Endothelial cell of umbilical vein (primary cell): Measurements from ENCODE around the gene GSC2. TPM values are rescaled to one million over a fixed set of nuclear protein-coding genes. Genes with fewer than 3 reads are reported as not detected.

Source experiments
- BruUV-seq: library from RNA; stranded (reverse); fragments of 400-500 nt; replicated peaks from 2 replicates; lab custom pipeline; 2021; lab: Mats Ljungman, UMichigan
- CTCF ChIA-PET: fragments of 300-600, 350-600 bp; sonication (Branson Sonifier 250); formaldehyde crosslinking; loops from one replicate; lab custom pipeline; 2021; ENCODE audit warnings: antibody characterized with exemption, inconsistent platforms; lab: Charles Lee
- POLR2A ChIA-PET: fragments of 300-600, 350-600 bp; sonication (Branson Sonifier 250); formaldehyde crosslinking; loops from one replicate; lab custom pipeline; 2021; ENCODE audit warnings: antibody characterized with exemption, inconsistent platforms; lab: Charles Lee
- DNase-seq: peaks from one replicate; pipeline ENCODE4 v3.0.0-alpha.2; 2011; ENCODE audit warnings: low read depth, low spot score
- FAIRE-seq: peaks from 2 replicates; lab custom pipeline; 2011; peaks lifted over from hg19 to GRCh38; lab: Jason Lieb, UNC
- H2AFZ ChIP-seq: 2 replicates; pipeline ENCODE4 v1.6.0; 2012; ENCODE audit warnings: low read depth, low read length, control low read depth, inconsistent platforms
- H3K27ac ChIP-seq: 2 replicates; pipeline ENCODE4 v1.5.1; 2011; ENCODE audit warnings: low read depth, mild to moderate bottlenecking, control low read depth, low read length, moderate library complexity; ENCODE audit not compliant: insufficient read depth
- H3K27me3 ChIP-seq, 2 experiments: 2 replicates each; pipeline versions ENCODE4 v1.6.0 to v1.6.1; 2011; ENCODE audit warnings: low read length in 2 of 2, mixed read lengths in 1 of 2; ENCODE audit not compliant: control insufficient read depth in 2 of 2, insufficient read depth in 2 of 2
- H3K36me3 ChIP-seq, 2 experiments: 2 replicates in 1 of 2; 3 replicates in 1 of 2; pipeline ENCODE4 v1.5.1; 2011; ENCODE audit warnings: low read length in 2 of 2, mild to moderate bottlenecking in 1 of 2, moderate library complexity in 1 of 2; ENCODE audit not compliant: control insufficient read depth in 2 of 2, insufficient read depth in 2 of 2; ENCODE audit errors: extremely low read depth in 1 of 2
- H3K4me1 ChIP-seq: 3 replicates; pipeline ENCODE4 v1.5.1; 2011; ENCODE audit warnings: mild to moderate bottlenecking, low read length; ENCODE audit not compliant: control insufficient read depth, insufficient read depth; ENCODE audit errors: extremely low read depth
- H3K4me2 ChIP-seq: 2 replicates; pipeline ENCODE4 v1.6.1; 2011; ENCODE audit warnings: low read length, control low read depth, mixed read lengths; ENCODE audit not compliant: insufficient read depth
- H3K4me3 ChIP-seq, 3 experiments: fragments of 200-600 bp in 1 of 3; sonication (generic), shearing (Covaris generic) in 1 of 3; replicated peaks in 1 of 3; 2 replicates each; pipeline ENCODE4 v1.5.1; 2011 to 2016; ENCODE audit warnings: control low read depth in 3 of 3, low read length in 3 of 3, mild to moderate bottlenecking in 2 of 3, inconsistent platforms in 1 of 3, low read depth in 1 of 3, moderate library complexity in 1 of 3; ENCODE audit not compliant: insufficient read depth in 1 of 3
- H3K79me2 ChIP-seq: 2 replicates; pipeline ENCODE4 v1.6.0; 2012; ENCODE audit warnings: low read length, inconsistent platforms; ENCODE audit not compliant: control insufficient read depth, insufficient read depth
- H3K9ac ChIP-seq: replicated peaks from 2 replicates; pipeline ENCODE3; 2011; ENCODE audit warnings: low read length, control low read depth; ENCODE audit not compliant: insufficient read depth; ENCODE audit errors: extremely low read depth
- H3K9me1 ChIP-seq: replicated peaks from 3 replicates; pipeline ENCODE4 v1.6.0; 2011; ENCODE audit warnings: mild to moderate bottlenecking, low read length; ENCODE audit not compliant: control insufficient read depth, insufficient read depth; ENCODE audit errors: extremely low read depth
- H3K9me3 ChIP-seq: replicated peaks from 2 replicates; pipeline ENCODE4 v1.5.1; 2012; ENCODE audit warnings: low read length, inconsistent platforms; ENCODE audit not compliant: control insufficient read depth, insufficient read depth
- H4K20me1 ChIP-seq: replicated peaks from 2 replicates; pipeline ENCODE3; 2011; ENCODE audit warnings: mild to moderate bottlenecking, low read length; ENCODE audit not compliant: control insufficient read depth, insufficient read depth; ENCODE audit errors: extremely low read depth
- EZH2 ChIP-seq: IDR thresholded peaks from 2 replicates; pipeline ENCODE4 v1.6.1; 2012; ENCODE audit warnings: borderline replicate concordance, low read depth, mild to moderate bottlenecking, moderate library complexity, low read length, inconsistent platforms; ENCODE audit not compliant: severe bottlenecking
- FOS ChIP-seq: IDR thresholded peaks from 2 replicates; pipeline ENCODE4 v1.6.1; 2011; ENCODE audit warnings: mild to moderate bottlenecking, low read length, moderate library complexity, borderline replicate concordance; ENCODE audit not compliant: insufficient read depth
- GATA2 ChIP-seq: IDR thresholded peaks from 2 replicates; pipeline ENCODE4 v1.7.0; 2011; ENCODE audit warnings: low read depth, mild to moderate bottlenecking, moderate library complexity, mixed read lengths, low read length; ENCODE audit not compliant: insufficient read length, insufficient read depth
- JUN ChIP-seq: IDR thresholded peaks from 2 replicates; pipeline ENCODE4 v1.6.1; 2011; ENCODE audit warnings: borderline replicate concordance, low read depth; ENCODE audit not compliant: insufficient read length, insufficient read depth
- MAX ChIP-seq: IDR thresholded peaks from 2 replicates; pipeline ENCODE4 v1.6.1; 2011; ENCODE audit not compliant: insufficient read depth, insufficient read length
- MYC ChIP-seq: IDR thresholded peaks from one replicate; pipeline ENCODE4 v1.6.1; 2011; ENCODE audit warnings: mild to moderate bottlenecking, low read depth, low read length
- POLR2A ChIP-seq: IDR thresholded peaks from 2 replicates; pipeline ENCODE4 v1.6.1; 2012; ENCODE audit warnings: low read depth, mild to moderate bottlenecking, control low read depth, low read length
- POLR2AphosphoS5 ChIP-seq: IDR thresholded peaks from 2 replicates; pipeline ENCODE4 v1.6.1; 2012; ENCODE audit warnings: low read depth, mild to moderate bottlenecking, control low read depth, low read length, moderate library complexity; ENCODE audit not compliant: insufficient read depth
- dilution Hi-C: fragments of 300-500 bp; cut with MboI; formaldehyde crosslinking; loops from one replicate; pipeline ENCODE4 v1.15.0; 2019; ENCODE audit warnings: low sequenced_read_pairs; ENCODE audit not compliant: extremely low pct_ligation_motif_present
- intact Hi-C: fragments of 100-400 bp; cut with micrococcal nuclease; formaldehyde crosslinking; loops from one replicate; pipeline ENCODE4 v1.10.0; 2022
- polyA plus RNA-seq, 4 experiments: library from polyadenylated mRNA; depleted of rRNA in 3 of 4; stranded (reverse) in 3 of 4; unstranded in 1 of 4; fragments of >200 nt; gene quantifications; 2 replicates each; pipeline versions ENCODE4 v1.2.1 to v1.2.3, GENCODE V29; 2011 to 2012; ENCODE audit warnings: missing spikeins in 1 of 4
- total RNA-seq: library from RNA; stranded (reverse); gene quantifications from 2 replicates; pipeline ENCODE4 v1.2.3, GENCODE V29; 2021
- TF ChIP-seq, protein P1 (sequence below), 2 donors: IDR thresholded peaks; 1 replicate in 1 of 2; 2 replicates in 1 of 2; pipeline ENCODE4 v1.5.1; 2011; ENCODE audit warnings: low read length in 2 of 2, mild to moderate bottlenecking in 2 of 2, moderate library complexity in 2 of 2, control low read depth in 1 of 2, inconsistent platforms in 1 of 2, low read depth in 1 of 2; ENCODE audit not compliant: insufficient read depth in 1 of 2; ENCODE audit errors: extremely low read depth in 1 of 2

Gene GSC2
- total and polyA plus RNA-seq, 2 donors (not counting 3 experiments of a cell fraction or from before 2014, with no cell fraction given): not detected

DNA sequence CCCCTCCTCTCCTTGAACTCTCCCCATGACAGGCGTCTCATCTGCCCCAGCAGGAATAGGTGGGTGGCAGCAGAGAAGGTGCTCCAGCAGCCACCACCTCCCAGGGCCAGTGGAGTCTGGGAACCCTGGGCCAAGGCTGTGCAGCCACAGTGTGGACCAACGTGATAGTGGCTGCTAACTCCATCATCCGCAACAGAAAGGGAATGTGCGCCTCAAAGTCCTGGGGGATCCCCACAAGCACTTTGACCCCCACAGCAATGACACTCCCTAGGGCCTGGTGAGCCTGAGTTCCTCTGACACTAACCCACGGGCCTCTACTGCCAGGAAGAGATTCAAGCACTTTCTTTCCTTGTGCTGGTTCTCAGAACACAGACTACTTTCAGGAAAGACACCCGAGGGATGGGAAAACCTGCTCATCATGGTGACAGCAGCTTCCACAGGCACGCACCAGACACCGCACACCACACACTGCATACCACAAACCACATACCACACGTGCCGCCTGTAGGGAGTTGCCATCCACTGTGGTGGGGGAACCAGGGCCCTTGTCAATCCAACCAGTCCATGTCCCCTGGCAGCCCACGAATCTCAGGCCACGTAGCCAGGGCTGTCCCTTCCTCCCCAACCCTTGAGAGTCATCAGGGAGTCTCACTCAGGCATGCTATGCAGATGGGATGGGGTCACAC is 31.8 kb upstream of the GSC2 start:
- H3K27me3 ChIP-seq: no peaks in the 10 kb centered on the region
- H3K9ac ChIP-seq: no peak overlapping the region
- intact Hi-C loops (no loop called here), dilution Hi-C loops (no loop called here)
- CTCF ChIA-PET: interaction anchor here (3.5 kb wide), 1 partner anchor 448 kb away, joined by 25 read pairs; no protein-coding TSS in a partner anchor
- no peak overlapping the region for H3K27ac ChIP-seq
- POLR2A ChIA-PET: no interaction called here
- H4K20me1 ChIP-seq: no peaks in the 10 kb centered on the region
- no peaks in the 10 kb centered on the region for H3K9me1 ChIP-seq
- H3K9me3 ChIP-seq: no peaks in the 10 kb centered on the region
- FAIRE-seq (no peak), DNase-seq (no peak)
- H3K4me2 ChIP-seq: no peak overlapping the region
- TF ChIP-seq POLR2A (no peak), EZH2 (no peak), MYC (no peak), GATA2 (no peak), JUN (no peak), POLR2AphosphoS5 (no peak), FOS (no peak), MAX (no peak)
- TF ChIP-seq, protein P1, sequence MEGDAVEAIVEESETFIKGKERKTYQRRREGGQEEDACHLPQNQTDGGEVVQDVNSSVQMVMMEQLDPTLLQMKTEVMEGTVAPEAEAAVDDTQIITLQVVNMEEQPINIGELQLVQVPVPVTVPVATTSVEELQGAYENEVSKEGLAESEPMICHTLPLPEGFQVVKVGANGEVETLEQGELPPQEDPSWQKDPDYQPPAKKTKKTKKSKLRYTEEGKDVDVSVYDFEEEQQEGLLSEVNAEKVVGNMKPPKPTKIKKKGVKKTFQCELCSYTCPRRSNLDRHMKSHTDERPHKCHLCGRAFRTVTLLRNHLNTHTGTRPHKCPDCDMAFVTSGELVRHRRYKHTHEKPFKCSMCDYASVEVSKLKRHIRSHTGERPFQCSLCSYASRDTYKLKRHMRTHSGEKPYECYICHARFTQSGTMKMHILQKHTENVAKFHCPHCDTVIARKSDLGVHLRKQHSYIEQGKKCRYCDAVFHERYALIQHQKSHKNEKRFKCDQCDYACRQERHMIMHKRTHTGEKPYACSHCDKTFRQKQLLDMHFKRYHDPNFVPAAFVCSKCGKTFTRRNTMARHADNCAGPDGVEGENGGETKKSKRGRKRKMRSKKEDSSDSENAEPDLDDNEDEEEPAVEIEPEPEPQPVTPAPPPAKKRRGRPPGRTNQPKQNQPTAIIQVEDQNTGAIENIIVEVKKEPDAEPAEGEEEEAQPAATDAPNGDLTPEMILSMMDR (IDR thresholded peaks at IDR 0.05; ENCODE audit: extremely low read depth in 1 of 2, insufficient read depth in 1 of 2, low read depth in 1 of 2, low read length in 2 of 2): no peak
- no peaks in the 10 kb centered on the region for H3K36me3 ChIP-seq
- no peak overlapping the region for H3K4me3 ChIP-seq
- H2AFZ ChIP-seq: no peak overlapping the region
- H3K79me2 ChIP-seq: peaks cover 8% of the 10 kb centered on the region
- peaks cover 7% of the 10 kb centered on the region for H3K4me1 ChIP-seq
- no TSS peak for BruUV-seq
